Kidney capillary endothelial cell (primary cell): ENCODE data around the gene MMP2.

Experiments used
- DNase-seq: peaks from one replicate; pipeline ENCODE4 v3.0.0-alpha.2; 2018; ENCODE audit warnings: low spot score

Gene MMP2

GRCh38 chr16:55494994-55495421 lies 16.0 kb downstream of the MMP2 start:
- DNase-seq, result no peak

- DNase-seq, result no peak
Observed at GRCh38 chr16:55495616-55496289, 16.8 kb downstream of the MMP2 start.

- DNase-seq, result no peak
Observed at GRCh38 chr16:55496509-55497145, 17.6 kb downstream of the MMP2 start.

- no peak for DNase-seq
Observed at GRCh38 chr16:55497558-55497957, 18.6 kb downstream of the MMP2 start.

- no peak for DNase-seq
Observed at GRCh38 chr16:55498101-55498500, 19.1 kb downstream of the MMP2 start.

- no peak for DNase-seq
Observed at GRCh38 chr16:55499281-55499680, 20.3 kb downstream of the MMP2 start.

GRCh38 chr16:55499951-55500529 lies 21.0 kb downstream of the MMP2 start:
- peak; percentile 77 for DNase-seq

- DNase-seq, result no peak
Observed at GRCh38 chr16:55500530-55501011, 21.6 kb downstream of the MMP2 start.

- DNase-seq, result peak; percentile 14
Observed at GRCh38 chr16:55501549-55502322, 22.7 kb downstream of the MMP2 start.

GRCh38 chr16:55502801-55503366 lies 23.9 kb downstream of the MMP2 start:
- DNase-seq, result no peak

- no peak for DNase-seq
Observed at GRCh38 chr16:55503726-55504550, 24.9 kb downstream of the MMP2 start.

- no peak for DNase-seq
Observed at GRCh38 chr16:55505333-55506015, 26.5 kb downstream of the MMP2 start.

GRCh38 chr16:55506083-55506482 lies 27.1 kb downstream of the MMP2 start:
- no peak for DNase-seq

- DNase-seq, result no peak
Observed at GRCh38 chr16:55506708-55507107, 27.7 kb downstream of the MMP2 start.

GRCh38 chr16:55508271-55508921 lies 29.4 kb downstream of the MMP2 start:
- no peak for DNase-seq

GRCh38 chr16:55508941-55509931 lies 30.2 kb downstream of the MMP2 start, which contains the start of gene LPCAT2:
Gene LPCAT2 (plus strand): TSS chr16:55509072. CDS start chr16:55509182, 110 bp downstream.
- peak; percentile 80 for DNase-seq

- DNase-seq, result no peak
Observed at GRCh38 chr16:55510185-55510805, 31.3 kb downstream of the MMP2 start.

- DNase-seq, result no peak
Observed at GRCh38 chr16:55512941-55513340, 33.9 kb downstream of the MMP2 start.
